Kidney (tissue), 14 donors: ENCODE results near the gene ZSCAN25. TPM values are rescaled to one million over a fixed set of nuclear protein-coding genes. Genes with fewer than 3 reads are reported as not detected.
"Not testable (repeated sequence)": the region's sequence is repeated elsewhere in the genome, so short reads cannot be mapped to it uniquely, and the experiment has no call there.

ENCODE experiments used
- DNase-seq, 5 donors: peaks; one replicate each; pipeline ENCODE4 v3.0.0-alpha.2; 2013 to 2020
- FAIRE-seq: peaks from 2 replicates; lab custom pipeline; 2012; peaks lifted over from hg19 to GRCh38; lab: Jason Lieb, UNC
- H3K27ac ChIP-seq, 2 donors: one replicate each; pipeline ENCODE4 v1.7.0; 2013; ENCODE audit warnings: low read depth in 2 of 2, low read length in 2 of 2, inconsistent platforms in 1 of 2
- H3K27me3 ChIP-seq: one replicate; pipeline ENCODE4 v1.7.1; 2013; ENCODE audit warnings: low read length, inconsistent platforms; ENCODE audit not compliant: control insufficient read depth, insufficient read depth
- H3K36me3 ChIP-seq, 3 donors: one replicate each; pipeline versions ENCODE4 v1.7.0 to v1.7.1; 2013; ENCODE audit warnings: low read length in 3 of 3, control low read depth in 1 of 3, inconsistent platforms in 1 of 3; ENCODE audit not compliant: insufficient read depth in 3 of 3, control insufficient read depth in 2 of 3
- H3K4me1 ChIP-seq, 3 donors: one replicate each; pipeline versions ENCODE4 v1.7.0 to v1.7.1; 2013; ENCODE audit warnings: low read length in 3 of 3, inconsistent platforms in 1 of 3, low read depth in 1 of 3; ENCODE audit not compliant: control insufficient read depth in 2 of 3, insufficient read depth in 2 of 3
- H3K4me3 ChIP-seq, 3 donors: one replicate each; pipeline versions ENCODE4 v1.7.0 to v1.8.1; 2013; ENCODE audit warnings: low read length in 3 of 3, control low read depth in 1 of 3, inconsistent platforms in 1 of 3
- H3K9ac ChIP-seq, 3 donors: one replicate each; pipeline versions ENCODE4 v1.7.0 to v1.7.1; 2013; ENCODE audit warnings: low read length in 3 of 3, control low read depth in 1 of 3, inconsistent platforms in 1 of 3
- H3K9me3 ChIP-seq, 3 donors: one replicate each; pipeline versions ENCODE4 v1.7.0 to v1.7.1; 2013; ENCODE audit warnings: low read length in 3 of 3, control low read depth in 1 of 3, inconsistent platforms in 1 of 3; ENCODE audit not compliant: control insufficient read depth in 2 of 3, insufficient read depth in 1 of 3
- intact Hi-C: fragments of 100-400 bp; cut with DNase I; formaldehyde crosslinking; loops from one replicate; pipeline ENCODE4 v1.11.1; 2022
- polyA plus RNA-seq: library from polyadenylated mRNA; stranded (reverse); fragments of 350-450 nt; fragmentation: Illumina TruSeq; extraction: RNeasy Lipid Tissue Mini Kit (QIAGEN cat#74804); gene quantifications from one replicate; pipeline ENCODE4 v1.2.3, GENCODE V29; 2014; ENCODE audit warnings: low read depth, low replicate concordance; ENCODE audit not compliant: insufficient read depth
- total RNA-seq: library from RNA; stranded (reverse); fragmentation: NEBNext Ultra II Directional; extraction: Animal tissue kit (Norgen Biotek cat#: 25700); gene quantifications from one replicate; pipeline ENCODE4 v1.2.1, GENCODE V29; 2021
- TF ChIP-seq, protein P1 (sequence below): IDR thresholded peaks from 3 replicates; pipeline ENCODE4 v1.5.1; 2012; ENCODE audit warnings: mild to moderate bottlenecking, moderate library complexity, borderline replicate concordance; ENCODE audit not compliant: insufficient read depth; ENCODE audit errors: extremely low read depth
- donor health status: control.
- donor health status: control.
- donor health status: control.
- donor health status: control.
- donor health status: control.
- donor health status: DM: yes; HTN: yes; CAD: no.
- donor health status: Normal renal cell carcinoma (clear cell type).

Gene ZSCAN25
- total and polyA plus RNA-seq, 2 donors from 2014 or later = 4.7 to 20.4 TPM

DNA sequence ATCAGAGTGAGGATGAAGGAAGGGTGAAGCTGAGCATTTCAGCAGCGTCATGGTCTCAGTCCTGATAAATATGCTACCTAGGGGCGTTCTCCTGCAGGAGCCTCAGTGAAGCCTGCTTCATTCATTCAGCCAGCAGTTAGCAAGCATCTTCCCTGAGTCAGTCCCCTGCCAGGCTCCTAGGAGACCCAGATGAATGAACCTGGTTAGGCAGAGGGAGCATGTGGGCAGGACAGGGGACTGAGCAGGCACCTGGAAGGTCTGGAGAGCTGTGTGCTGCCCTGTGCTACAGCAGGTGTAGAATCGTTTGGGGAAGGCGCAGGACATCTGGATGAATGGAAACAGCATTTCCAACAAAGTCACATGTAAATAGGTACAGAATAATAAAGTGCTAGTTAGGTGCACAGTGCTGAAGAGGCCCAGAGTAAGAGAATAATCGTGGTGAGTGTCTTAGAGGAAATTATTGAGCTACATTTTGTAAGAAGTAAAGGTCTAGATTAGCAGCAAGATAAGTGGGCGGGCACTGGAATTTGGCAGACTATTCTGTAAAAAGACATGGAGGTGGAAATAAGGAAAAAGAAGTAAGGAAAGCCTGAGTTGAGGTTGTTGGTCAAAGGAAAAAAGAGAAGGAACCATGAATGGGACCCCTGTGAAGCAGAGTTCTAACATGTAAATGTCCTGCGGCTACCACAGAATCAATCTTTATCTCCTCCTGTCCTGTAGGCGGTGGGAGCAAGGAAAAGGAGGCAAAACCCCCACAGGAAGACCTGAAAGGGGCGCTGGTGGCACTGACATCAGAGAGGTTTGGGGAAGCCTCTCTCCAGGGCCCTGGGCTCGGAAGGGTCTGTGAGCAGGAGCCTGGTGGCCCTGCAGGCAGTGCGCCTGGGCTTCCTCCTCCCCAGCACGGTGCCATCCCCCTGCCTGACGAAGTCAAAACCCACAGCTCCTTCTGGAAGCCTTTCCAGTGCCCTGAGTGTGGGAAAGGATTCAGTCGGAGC lies 12.0 kb downstream of the ZSCAN25 start:
- no peak for DNase-seq
- intact Hi-C loops = no loop called here
- no peak overlapping the region for H3K4me3 ChIP-seq
- FAIRE-seq = no peak
- H3K27ac ChIP-seq = no peak overlapping the region
- H3K9ac ChIP-seq = no peak overlapping the region
- TF ChIP-seq, protein P1, sequence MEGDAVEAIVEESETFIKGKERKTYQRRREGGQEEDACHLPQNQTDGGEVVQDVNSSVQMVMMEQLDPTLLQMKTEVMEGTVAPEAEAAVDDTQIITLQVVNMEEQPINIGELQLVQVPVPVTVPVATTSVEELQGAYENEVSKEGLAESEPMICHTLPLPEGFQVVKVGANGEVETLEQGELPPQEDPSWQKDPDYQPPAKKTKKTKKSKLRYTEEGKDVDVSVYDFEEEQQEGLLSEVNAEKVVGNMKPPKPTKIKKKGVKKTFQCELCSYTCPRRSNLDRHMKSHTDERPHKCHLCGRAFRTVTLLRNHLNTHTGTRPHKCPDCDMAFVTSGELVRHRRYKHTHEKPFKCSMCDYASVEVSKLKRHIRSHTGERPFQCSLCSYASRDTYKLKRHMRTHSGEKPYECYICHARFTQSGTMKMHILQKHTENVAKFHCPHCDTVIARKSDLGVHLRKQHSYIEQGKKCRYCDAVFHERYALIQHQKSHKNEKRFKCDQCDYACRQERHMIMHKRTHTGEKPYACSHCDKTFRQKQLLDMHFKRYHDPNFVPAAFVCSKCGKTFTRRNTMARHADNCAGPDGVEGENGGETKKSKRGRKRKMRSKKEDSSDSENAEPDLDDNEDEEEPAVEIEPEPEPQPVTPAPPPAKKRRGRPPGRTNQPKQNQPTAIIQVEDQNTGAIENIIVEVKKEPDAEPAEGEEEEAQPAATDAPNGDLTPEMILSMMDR = no peak
- H3K36me3 ChIP-seq = peaks cover 10 to 47% (median 42%) of the 10 kb centered on the region in 3 donors
- no peaks in the 10 kb centered on the region for H3K4me1 ChIP-seq
- H3K27me3 ChIP-seq = no peaks in the 10 kb centered on the region
- no peaks in the 10 kb centered on the region for H3K9me3 ChIP-seq

DNA sequence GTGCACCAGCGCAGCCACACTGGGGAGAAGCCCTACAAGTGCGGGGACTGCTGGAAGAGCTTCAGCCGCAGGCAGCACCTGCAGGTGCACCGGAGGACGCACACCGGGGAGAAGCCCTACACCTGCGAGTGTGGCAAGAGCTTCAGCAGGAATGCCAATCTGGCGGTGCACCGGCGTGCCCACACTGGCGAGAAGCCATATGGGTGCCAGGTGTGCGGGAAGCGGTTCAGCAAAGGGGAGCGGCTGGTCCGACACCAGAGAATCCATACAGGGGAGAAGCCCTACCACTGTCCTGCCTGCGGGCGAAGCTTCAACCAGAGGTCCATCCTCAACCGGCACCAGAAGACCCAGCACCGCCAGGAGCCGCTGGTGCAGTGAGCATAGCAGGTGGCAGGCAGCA lies 12.9 kb downstream of the ZSCAN25 start:
- Histone ChIP-seq H3K4me3 (no peak overlapping the region), H3K27ac (no peak overlapping the region), H3K27me3 (no peaks in the 10 kb centered on the region), H3K9ac (no peak overlapping the region), H3K36me3 (peaks cover 10 to 39% (median 35%) of the 10 kb centered on the region in 3 donors), H3K9me3 (no peaks in the 10 kb centered on the region), H3K4me1 (no peaks in the 10 kb centered on the region)
- DNase-seq = no peak
- TF ChIP-seq, protein P1 = no peak
- no peak for FAIRE-seq
- intact Hi-C loops = no loop called here

DNA sequence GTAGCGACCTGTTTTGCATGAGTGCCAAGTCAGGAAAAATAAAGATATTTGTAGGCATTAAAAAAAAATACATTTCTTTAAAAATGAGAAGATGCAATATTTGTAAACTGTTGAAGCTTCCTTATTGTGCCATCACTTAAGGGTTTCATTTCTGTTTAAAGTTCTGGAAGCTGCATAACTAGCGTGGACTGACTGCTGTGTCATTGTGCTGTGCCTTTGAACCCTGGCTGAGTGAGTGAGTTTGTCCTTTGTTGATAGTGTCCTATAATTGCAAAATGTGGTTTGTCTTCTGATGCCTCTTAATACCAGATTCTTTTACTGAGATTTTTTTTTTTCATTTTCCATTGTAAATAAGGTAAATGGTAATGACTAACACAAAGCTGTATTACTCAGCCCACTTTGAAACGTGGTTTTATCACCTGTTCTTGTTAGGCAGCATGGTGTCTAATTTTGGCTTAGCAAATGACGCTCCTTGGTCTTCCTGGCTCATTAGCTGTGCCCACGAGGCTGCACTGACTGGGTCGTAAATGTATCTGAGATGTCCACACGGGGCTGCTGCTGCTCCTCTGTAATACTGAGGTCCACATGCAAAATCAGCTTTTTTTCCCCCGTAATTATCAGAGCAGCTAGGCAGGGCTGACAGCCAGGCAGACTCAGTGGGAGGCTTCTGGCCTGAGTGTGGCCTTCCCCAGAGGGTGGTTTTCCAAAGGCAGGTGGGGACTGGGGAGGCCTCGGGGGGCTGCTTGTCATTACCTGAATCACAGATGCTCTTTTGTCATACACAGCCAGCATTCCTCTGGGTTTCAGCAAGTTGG lies 14.8 kb downstream of the ZSCAN25 start:
- DNase-seq (peak in 2 of 5 donors; percentile 2 to 7), FAIRE-seq (no peak)
- Histone ChIP-seq H3K4me3 (no peak overlapping the region), H3K9me3 (no peaks in the 10 kb centered on the region), H3K27ac (no peak overlapping the region), H3K9ac (no peak overlapping the region), H3K36me3 (peaks cover 7 to 24% (median 22%) of the 10 kb centered on the region in 3 donors), H3K4me1 (no peaks in the 10 kb centered on the region), H3K27me3 (no peaks in the 10 kb centered on the region)
- intact Hi-C loops = no loop called here
- TF ChIP-seq, protein P1 = peak; percentile 30

DNA sequence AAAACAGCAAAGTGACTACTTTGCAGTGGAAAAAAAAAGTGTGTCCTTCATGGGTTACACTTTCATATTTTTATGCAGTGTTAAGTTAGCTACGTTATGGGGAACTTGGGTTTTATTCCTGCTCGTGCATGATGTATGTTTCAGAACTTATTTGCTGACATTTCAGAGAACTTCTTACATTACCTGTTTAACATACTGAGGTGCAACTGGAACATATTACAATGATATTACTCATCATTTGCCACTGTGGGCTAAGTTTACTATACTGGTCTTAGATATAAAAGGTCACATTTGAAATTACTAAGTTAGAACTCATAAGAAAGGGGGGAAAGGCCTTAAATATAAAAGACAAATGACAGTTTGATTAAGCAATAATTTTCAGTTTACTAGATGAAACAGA lies 20.7 kb downstream of the ZSCAN25 start:
- H3K4me1 ChIP-seq, intact Hi-C loops, H3K9ac ChIP-seq, H3K4me3 ChIP-seq, FAIRE-seq, H3K9me3 ChIP-seq, H3K36me3 ChIP-seq, DNase-seq, H3K27me3 ChIP-seq, H3K27ac ChIP-seq: not testable (repeated sequence)
